Measurements from ENCODE around the gene ACTN4. TPM values are rescaled to one million over a fixed set of nuclear protein-coding genes. Genes with fewer than 3 reads are reported as not detected.
"Not testable (repeated sequence)": the region's sequence is repeated elsewhere in the genome, so short reads cannot be mapped to it uniquely, and the experiment has no call there.

ACTN4 gene
- total RNA-seq, 1 experiment from 2014 or later, result 3,297 TPM

- intact Hi-C loops (cut with micrococcal nuclease; ENCODE audit: unreplicated experiment) (no loop called here), in situ Hi-C loops (cut with HindIII; ENCODE audit: low pct_unique_long_range_greater_than_20kb, low sequenced_read_pairs) (no loop called here)
- CTCF ChIA-PET, result interaction anchor here (0.5 kb wide), 1 partner anchor 27 kb away, joined by 4 read pairs; no protein-coding TSS in a partner anchor
- H3K27ac ChIP-seq (ENCODE audit: low read length), result no peak overlapping the region
- H3K9me3 ChIP-seq (ENCODE audit: control insufficient read depth, insufficient read depth, low read depth, low read length), result no peaks in the 10 kb centered on the region
- POLR2A ChIA-PET, result interaction anchor here (0.5 to 0.6 kb wide), 2 partner anchors 17 to 87 kb away, joined by 3 to 5 read pairs; no protein-coding TSS in a partner anchor
- ATAC-seq (peak; percentile 54), DNase-seq (ENCODE audit: low read depth, low spot score) (no peak)
- H3K4me1 ChIP-seq (ENCODE audit: control insufficient read depth, insufficient read depth, low read length), result 0 out of 2 replicates have a peak, but pooled peaks cover 4% of the 10 kb centered on the region
- no peak overlapping the region for H3K4me3 ChIP-seq (ENCODE audit: low read depth in 2 of 2, low read length in 2 of 2)
- TF ChIP-seq REST (IDR thresholded peaks at IDR 0.05; ENCODE audit: insufficient read depth in 1 of 2, low read depth in 2 of 2, low read length in 1 of 2) (0 out of 4 replicates have a peak, but pooled peaks of 1 of the 2 experiments have one; percentile 33), POLR2AphosphoS5 (IDR thresholded peaks at IDR 0.05; ENCODE audit: low read depth, low read length) (no peak)
- no peaks in the 10 kb centered on the region for H3K36me3 ChIP-seq (ENCODE audit: control insufficient read depth, insufficient read depth, low read length)
- H3K27me3 ChIP-seq (ENCODE audit: control insufficient read depth, insufficient read depth, low read length), result no peaks in the 10 kb centered on the region
- BruUV-seq (replicated peaks), result no TSS peak
Measured at GRCh38 chr19:38745316-38745715, 97.9 kb downstream of the ACTN4 start.

GRCh38 chr19:38753783-38754182 lies 106.3 kb downstream of the ACTN4 start:
- H3K27me3 ChIP-seq (ENCODE audit: control insufficient read depth, insufficient read depth, low read length); DNase-seq (ENCODE audit: low read depth, low spot score); CTCF ChIA-PET; H3K9me3 ChIP-seq (ENCODE audit: control insufficient read depth, insufficient read depth, low read depth, low read length); H3K36me3 ChIP-seq (ENCODE audit: control insufficient read depth, insufficient read depth, low read length); in situ Hi-C loops (cut with HindIII; ENCODE audit: low pct_unique_long_range_greater_than_20kb, low sequenced_read_pairs); BruUV-seq (replicated peaks); H3K4me3 ChIP-seq (ENCODE audit: low read depth in 2 of 2, low read length in 2 of 2); intact Hi-C loops (cut with micrococcal nuclease; ENCODE audit: unreplicated experiment); H3K4me1 ChIP-seq (ENCODE audit: control insufficient read depth, insufficient read depth, low read length); H3K27ac ChIP-seq (ENCODE audit: low read length); ATAC-seq; POLR2A ChIA-PET: not testable (repeated sequence)

DNA sequence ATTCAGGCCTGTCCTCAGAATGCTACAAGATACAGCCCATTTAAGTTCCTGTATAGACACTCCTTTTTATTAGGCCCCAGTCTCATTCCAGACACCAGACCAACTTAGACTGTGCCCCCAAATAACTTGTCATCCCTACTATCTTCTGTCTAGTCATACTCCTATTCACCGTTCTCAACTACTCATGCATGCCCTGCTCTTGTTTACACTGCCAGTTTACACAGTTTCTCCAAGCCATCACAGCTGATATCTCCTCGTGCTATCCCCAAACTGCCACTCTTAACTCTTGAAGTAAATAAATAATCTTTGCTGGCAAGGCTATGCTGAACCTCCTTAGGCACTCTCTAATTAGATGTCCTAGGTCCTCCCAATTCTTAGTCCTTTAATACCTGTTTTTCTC lies 106.7 kb downstream of the ACTN4 start:
- DNase-seq (ENCODE audit: low read depth, low spot score); intact Hi-C loops (cut with micrococcal nuclease; ENCODE audit: unreplicated experiment); ATAC-seq; H3K4me3 ChIP-seq (ENCODE audit: low read depth in 2 of 2, low read length in 2 of 2); in situ Hi-C loops (cut with HindIII; ENCODE audit: low pct_unique_long_range_greater_than_20kb, low sequenced_read_pairs); H3K27me3 ChIP-seq (ENCODE audit: control insufficient read depth, insufficient read depth, low read length); H3K4me1 ChIP-seq (ENCODE audit: control insufficient read depth, insufficient read depth, low read length); H3K9me3 ChIP-seq (ENCODE audit: control insufficient read depth, insufficient read depth, low read depth, low read length); BruUV-seq (replicated peaks); H3K27ac ChIP-seq (ENCODE audit: low read length); CTCF ChIA-PET; H3K36me3 ChIP-seq (ENCODE audit: control insufficient read depth, insufficient read depth, low read length); POLR2A ChIA-PET: not testable (repeated sequence)

GRCh38 chr19:38759590-38760003 lies 112.1 kb downstream of the ACTN4 start:
- Histone ChIP-seq H3K27ac (ENCODE audit: low read length) (no peak overlapping the region), H3K4me3 (ENCODE audit: low read depth in 2 of 2, low read length in 2 of 2) (no peak overlapping the region), H3K9me3 (ENCODE audit: control insufficient read depth, insufficient read depth, low read depth, low read length) (no peaks in the 10 kb centered on the region), H3K36me3 (ENCODE audit: control insufficient read depth, insufficient read depth, low read length) (no peaks in the 10 kb centered on the region), H3K4me1 (ENCODE audit: control insufficient read depth, insufficient read depth, low read length) (no peaks in the 10 kb centered on the region), H3K27me3 (ENCODE audit: control insufficient read depth, insufficient read depth, low read length) (no peaks in the 10 kb centered on the region)
- no peak for DNase-seq (ENCODE audit: low read depth, low spot score)
- ChIA-PET POLR2A (interaction anchor here (0.5 to 0.6 kb wide), 3 partner anchors 13 to 649 kb away, joined by 3 to 10 read pairs (median 3); no protein-coding TSS in a partner anchor), CTCF (interaction anchor here (0.6 to 1.8 kb wide), 2 partner anchors 10 to 71 kb away, joined by 3 to 7 read pairs; no protein-coding TSS in a partner anchor)
- in situ Hi-C loops (cut with HindIII; ENCODE audit: low pct_unique_long_range_greater_than_20kb, low sequenced_read_pairs), result no loop called here
- intact Hi-C loops (cut with micrococcal nuclease; ENCODE audit: unreplicated experiment), result no loop called here
- BruUV-seq (replicated peaks), result no TSS peak
- no peak for ATAC-seq
- TF ChIP-seq TCF7L2 (IDR thresholded peaks at IDR 0.05; ENCODE audit: low read depth, low read length) (no peak), SIN3A (IDR thresholded peaks at IDR 0.05; ENCODE audit: borderline replicate concordance, insufficient read depth, low read depth, low read length) (no peak), POLR2AphosphoS5 (IDR thresholded peaks at IDR 0.05; ENCODE audit: low read depth, low read length) (no peak), REST (IDR thresholded peaks at IDR 0.05; ENCODE audit: insufficient read depth in 1 of 2, low read depth in 2 of 2, low read length in 1 of 2) (no peak)
- TF ChIP-seq, protein P1, sequence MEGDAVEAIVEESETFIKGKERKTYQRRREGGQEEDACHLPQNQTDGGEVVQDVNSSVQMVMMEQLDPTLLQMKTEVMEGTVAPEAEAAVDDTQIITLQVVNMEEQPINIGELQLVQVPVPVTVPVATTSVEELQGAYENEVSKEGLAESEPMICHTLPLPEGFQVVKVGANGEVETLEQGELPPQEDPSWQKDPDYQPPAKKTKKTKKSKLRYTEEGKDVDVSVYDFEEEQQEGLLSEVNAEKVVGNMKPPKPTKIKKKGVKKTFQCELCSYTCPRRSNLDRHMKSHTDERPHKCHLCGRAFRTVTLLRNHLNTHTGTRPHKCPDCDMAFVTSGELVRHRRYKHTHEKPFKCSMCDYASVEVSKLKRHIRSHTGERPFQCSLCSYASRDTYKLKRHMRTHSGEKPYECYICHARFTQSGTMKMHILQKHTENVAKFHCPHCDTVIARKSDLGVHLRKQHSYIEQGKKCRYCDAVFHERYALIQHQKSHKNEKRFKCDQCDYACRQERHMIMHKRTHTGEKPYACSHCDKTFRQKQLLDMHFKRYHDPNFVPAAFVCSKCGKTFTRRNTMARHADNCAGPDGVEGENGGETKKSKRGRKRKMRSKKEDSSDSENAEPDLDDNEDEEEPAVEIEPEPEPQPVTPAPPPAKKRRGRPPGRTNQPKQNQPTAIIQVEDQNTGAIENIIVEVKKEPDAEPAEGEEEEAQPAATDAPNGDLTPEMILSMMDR (IDR thresholded peaks at IDR 0.05), result no peak

All from Panc1 (cell line).